NCI-H524 treated with DMSO at 0.1 percent for 48 hours (cell line): Measurements from ENCODE around the gene FLAD1.

Experiments used
- DNase-seq: peaks from one replicate; lab custom pipeline; 2025; lab: John Stamatoyannopoulos, UW

FLAD1 gene

GRCh38 chr1:155017041-155017945 is 34.1 kb downstream of the FLAD1 start:
- peak; percentile 40 for DNase-seq

GRCh38 chr1:155017946-155018316 is 34.8 kb downstream of the FLAD1 start:
- no peak for DNase-seq

- no peak for DNase-seq
These were observed 35.6 kb downstream of the FLAD1 start for GRCh38 chr1:155018617-155019348.

- DNase-seq, result no peak
These were observed 36.5 kb downstream of the FLAD1 start for GRCh38 chr1:155019377-155020245.

- DNase-seq, result no peak
These were observed 39.2 kb downstream of the FLAD1 start for GRCh38 chr1:155022136-155022926.

GRCh38 chr1:155022927-155023236 is 39.7 kb downstream of the FLAD1 start:
- no peak for DNase-seq

GRCh38 chr1:155023627-155024026 is 40.5 kb downstream of the FLAD1 start:
- DNase-seq, result no peak

GRCh38 chr1:155024315-155024714 is 41.2 kb downstream of the FLAD1 start:
- DNase-seq, result no peak

GRCh38 chr1:155026154-155026553 is 43.0 kb downstream of the FLAD1 start:
- no peak for DNase-seq

GRCh38 chr1:155026588-155026987 is 43.4 kb downstream of the FLAD1 start:
- DNase-seq, result no peak

- DNase-seq, result no peak
These were observed 46.5 kb downstream of the FLAD1 start for GRCh38 chr1:155029513-155030242.

- no peak for DNase-seq
These were observed 47.2 kb downstream of the FLAD1 start for GRCh38 chr1:155030243-155030795.

- no peak for DNase-seq
These were observed 47.8 kb downstream of the FLAD1 start for GRCh38 chr1:155030899-155031298.

GRCh38 chr1:155032886-155033285 is 49.7 kb downstream of the FLAD1 start:
- DNase-seq, result no peak

- DNase-seq, result no peak
These were observed 50.4 kb downstream of the FLAD1 start, which contains the start of the genes DCST1 and DCST2 for GRCh38 chr1:155033524-155033923. DCST1 (plus strand) TSS chr1:155033824; CDS start chr1:155034037, 213 bp downstream. DCST2 (minus strand) TSS chr1:155033781; CDS start chr1:155033701, 80 bp downstream.

GRCh38 chr1:155034318-155035208 is 51.4 kb downstream of the FLAD1 start:
- DNase-seq, result no peak

GRCh38 chr1:155035936-155036335 is 52.8 kb downstream of the FLAD1 start:
- DNase-seq, result no peak

- no peak for DNase-seq
These were observed 53.9 kb downstream of the FLAD1 start for GRCh38 chr1:155037043-155037442.

GRCh38 chr1:155037851-155038441 is 54.8 kb downstream of the FLAD1 start:
- no peak for DNase-seq
